ENCODE measurements around the gene COPG1.

COPG1 gene

GRCh38 chr3:129278439-129278965 is 29.1 kb downstream of the COPG1 start, which contains the start of gene HMCES:
HMCES (plus strand) TSS chr3:129278870; CDS start chr3:129279733, 863 bp downstream.
- H3K4me3 ChIP-seq (ENCODE audit: low read depth, low read length): peak within 1 kb of the TSS; percentile 86
- peak; percentile 40 for DNase-seq (ENCODE audit: low read depth)
- in situ Hi-C loops (cut with HindIII; ENCODE audit: low sequenced_read_pairs): no loop called here
- TF ChIP-seq, protein P1, sequence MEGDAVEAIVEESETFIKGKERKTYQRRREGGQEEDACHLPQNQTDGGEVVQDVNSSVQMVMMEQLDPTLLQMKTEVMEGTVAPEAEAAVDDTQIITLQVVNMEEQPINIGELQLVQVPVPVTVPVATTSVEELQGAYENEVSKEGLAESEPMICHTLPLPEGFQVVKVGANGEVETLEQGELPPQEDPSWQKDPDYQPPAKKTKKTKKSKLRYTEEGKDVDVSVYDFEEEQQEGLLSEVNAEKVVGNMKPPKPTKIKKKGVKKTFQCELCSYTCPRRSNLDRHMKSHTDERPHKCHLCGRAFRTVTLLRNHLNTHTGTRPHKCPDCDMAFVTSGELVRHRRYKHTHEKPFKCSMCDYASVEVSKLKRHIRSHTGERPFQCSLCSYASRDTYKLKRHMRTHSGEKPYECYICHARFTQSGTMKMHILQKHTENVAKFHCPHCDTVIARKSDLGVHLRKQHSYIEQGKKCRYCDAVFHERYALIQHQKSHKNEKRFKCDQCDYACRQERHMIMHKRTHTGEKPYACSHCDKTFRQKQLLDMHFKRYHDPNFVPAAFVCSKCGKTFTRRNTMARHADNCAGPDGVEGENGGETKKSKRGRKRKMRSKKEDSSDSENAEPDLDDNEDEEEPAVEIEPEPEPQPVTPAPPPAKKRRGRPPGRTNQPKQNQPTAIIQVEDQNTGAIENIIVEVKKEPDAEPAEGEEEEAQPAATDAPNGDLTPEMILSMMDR (IDR thresholded peaks at IDR 0.05; ENCODE audit: low read depth, low read length, missing control alignments): no peak

- peak overlapping the region; percentile 86 for H3K4me3 ChIP-seq (ENCODE audit: low read depth, low read length)
- DNase-seq (ENCODE audit: low read depth): no peak
- TF ChIP-seq, protein P1 (IDR thresholded peaks at IDR 0.05; ENCODE audit: low read depth, low read length, missing control alignments): no peak
- in situ Hi-C loops (cut with HindIII; ENCODE audit: low sequenced_read_pairs): no loop called here
These were observed 29.8 kb downstream of the COPG1 start for GRCh38 chr3:129278966-129279906.

DNA sequence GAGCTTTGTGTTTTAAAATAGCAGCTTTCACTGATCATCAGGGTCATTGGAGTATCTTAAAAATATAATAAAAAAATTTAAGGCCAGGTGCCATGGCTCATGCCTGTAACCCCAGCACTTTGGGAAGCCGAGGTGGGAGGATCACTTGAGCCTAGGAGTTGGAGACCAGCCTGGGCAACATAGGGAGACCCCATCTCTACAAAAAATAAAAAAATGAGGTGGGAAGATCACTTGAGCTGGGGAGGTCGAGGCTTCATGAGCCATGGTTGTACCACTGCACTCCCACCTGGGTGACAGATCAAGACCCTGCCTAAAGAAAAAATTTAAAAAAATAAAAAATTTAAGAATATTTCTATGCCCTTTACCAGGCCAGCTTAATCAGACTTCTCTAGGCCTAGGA is 30.8 kb downstream of the COPG1 start:
- DNase-seq (ENCODE audit: low read depth): no peak
- TF ChIP-seq, protein P1 (IDR thresholded peaks at IDR 0.05; ENCODE audit: low read depth, low read length, missing control alignments): no peak
- H3K4me3 ChIP-seq (ENCODE audit: low read depth, low read length): peak overlapping the region; percentile 86
- in situ Hi-C loops (cut with HindIII; ENCODE audit: low sequenced_read_pairs): no loop called here

DNA sequence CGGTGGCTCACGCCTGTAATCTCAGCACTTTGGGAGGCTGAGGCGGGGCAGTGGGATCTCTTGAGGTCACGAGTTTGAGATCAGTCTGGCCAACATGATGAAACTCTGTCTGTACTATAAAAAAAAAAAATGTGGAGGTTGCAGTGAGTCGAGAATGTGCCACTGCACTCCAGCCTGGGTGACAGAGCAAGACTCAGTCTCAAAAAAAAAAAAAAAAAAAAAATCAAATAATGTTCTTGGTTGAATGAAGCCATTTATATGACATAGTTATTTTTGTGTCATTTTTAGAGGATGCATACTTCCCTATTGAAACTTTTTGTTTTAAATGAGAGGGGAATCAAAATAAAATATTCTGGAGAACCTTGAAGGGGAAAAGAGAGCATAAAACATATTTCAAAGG is 32.3 kb downstream of the COPG1 start:
- in situ Hi-C loops (cut with HindIII; ENCODE audit: low sequenced_read_pairs): no loop called here
- H3K4me3 ChIP-seq (ENCODE audit: low read depth, low read length): no peak overlapping the region
- DNase-seq (ENCODE audit: low read depth): no peak
- TF ChIP-seq, protein P1 (IDR thresholded peaks at IDR 0.05; ENCODE audit: low read depth, low read length, missing control alignments): no peak

DNA sequence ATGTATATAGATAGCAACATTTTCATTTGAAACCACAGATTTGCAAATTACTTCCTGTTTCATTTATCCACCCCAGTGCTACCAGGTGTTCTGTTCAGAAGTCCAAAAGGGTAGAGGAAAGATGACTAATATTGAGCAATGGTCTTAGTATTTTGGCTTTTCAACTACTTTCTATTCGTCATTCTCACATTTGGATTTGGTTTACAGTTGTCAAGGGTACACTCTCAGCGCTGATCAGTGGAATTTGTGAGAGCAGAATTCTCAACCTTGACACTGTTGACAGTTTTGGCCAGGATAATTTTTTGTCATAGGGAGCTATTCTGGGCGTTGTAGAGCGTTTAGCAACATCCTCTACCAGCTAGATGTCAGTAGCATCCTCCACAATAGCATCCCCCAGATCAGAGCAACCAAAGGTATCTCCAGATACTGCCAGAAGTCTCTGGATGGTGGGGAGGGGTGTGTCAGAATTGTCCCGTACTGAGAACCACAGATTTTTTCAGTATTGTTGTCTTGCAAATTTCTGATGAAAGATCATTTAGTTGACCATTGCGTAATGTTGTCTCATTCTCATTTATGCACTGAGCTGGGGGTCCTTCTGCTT is 33.4 kb downstream of the COPG1 start:
- in situ Hi-C loops (cut with HindIII; ENCODE audit: low sequenced_read_pairs): no loop called here
- TF ChIP-seq, protein P1 (IDR thresholded peaks at IDR 0.05; ENCODE audit: low read depth, low read length, missing control alignments): no peak
- DNase-seq (ENCODE audit: low read depth): no peak
- no peak overlapping the region for H3K4me3 ChIP-seq (ENCODE audit: low read depth, low read length)

DNA sequence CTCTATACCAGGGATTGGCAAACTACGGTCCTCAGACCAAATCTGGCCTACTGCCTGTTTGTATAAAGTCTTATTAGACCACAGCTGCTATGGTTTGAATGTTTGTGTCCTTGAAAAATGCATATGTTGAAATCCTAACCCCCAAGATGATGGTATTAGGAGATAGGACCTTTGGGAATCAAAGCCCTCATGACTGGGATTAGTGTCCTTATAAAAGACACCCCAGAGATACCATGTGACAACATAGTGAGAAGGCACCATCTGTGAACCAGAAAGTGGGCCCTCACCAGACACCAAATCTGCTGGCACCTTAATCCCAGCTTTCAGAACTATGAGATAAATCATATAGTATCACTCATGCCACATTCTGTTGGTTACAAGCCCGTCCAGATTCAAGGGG is 36.7 kb downstream of the COPG1 start:
- in situ Hi-C loops (cut with HindIII; ENCODE audit: low sequenced_read_pairs): no loop called here
- no peak overlapping the region for H3K4me3 ChIP-seq (ENCODE audit: low read depth, low read length)
- TF ChIP-seq, protein P1 (IDR thresholded peaks at IDR 0.05; ENCODE audit: low read depth, low read length, missing control alignments): no peak
- no peak for DNase-seq (ENCODE audit: low read depth)

Measured in astrocyte of the cerebellum (primary cell).